Measurements from ENCODE around the gene SNX14.

The SNX14 gene

GRCh38 chr6:85460921-85461797, 132.5 kb downstream of the SNX14 start:
- DNase-seq, result peak; percentile 73

- no peak for DNase-seq
Measured at GRCh38 chr6:85460154-85460920, 133.3 kb downstream of the SNX14 start.

GRCh38 chr6:85459224-85459901, 134.3 kb downstream of the SNX14 start:
- no peak for DNase-seq

GRCh38 chr6:85458782-85459181, 134.9 kb downstream of the SNX14 start:
- no peak for DNase-seq

- no peak for DNase-seq
Measured at GRCh38 chr6:85458184-85458583, 135.5 kb downstream of the SNX14 start.

GRCh38 chr6:85456782-85457181, 136.9 kb downstream of the SNX14 start:
- DNase-seq, result no peak

All from activated CD4-positive, alpha-beta T cell treated with anti-CD3 and anti-CD28 coated beads, Interleukin-2, amount 50 U/mL, for 16 hours (primary cell).